ENCODE measurements around the gene MBOAT2. TPM values are rescaled to one million over a fixed set of nuclear protein-coding genes. Genes with fewer than 3 reads are reported as not detected.

The MBOAT2 gene
- total RNA-seq, 1 experiment from 2014 or later: 16.8 TPM

DNA sequence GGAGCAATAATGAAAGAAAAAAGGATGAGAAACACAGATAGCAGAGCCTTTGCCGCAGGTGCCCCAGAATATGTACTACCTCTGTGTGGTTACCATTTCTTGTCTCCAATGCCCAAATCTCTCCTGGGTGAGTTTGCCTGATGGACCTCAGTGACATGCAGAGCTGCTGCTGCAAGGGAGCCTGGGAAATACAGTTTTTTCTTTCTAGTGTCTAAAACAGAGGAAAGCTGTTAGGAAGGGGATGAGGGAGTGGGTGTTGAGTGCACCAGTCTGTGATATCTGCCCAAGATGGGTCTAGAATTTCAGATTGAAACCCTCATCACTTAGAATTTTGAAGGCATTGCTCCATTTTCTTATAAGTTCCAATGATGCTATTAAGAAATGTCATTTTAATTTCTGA, 9.9 kb upstream of the MBOAT2 start:
- Histone ChIP-seq H3K27ac (ENCODE audit: low read depth, low read length) (no peak overlapping the region), H3K79me2 (ENCODE audit: insufficient read depth, low read length) (no peaks in the 10 kb centered on the region), H2AFZ (ENCODE audit: low read depth, low read length, poor library complexity, severe bottlenecking) (no peak overlapping the region), H3K36me3 (ENCODE audit: control insufficient read depth in 1 of 2, insufficient read depth in 2 of 2, low read length in 2 of 2) (no peaks in the 10 kb centered on the region), H3K9ac (ENCODE audit: low read length) (no peak overlapping the region), H4K20me1 (ENCODE audit: insufficient read depth) (no peaks in the 10 kb centered on the region), H3K9me3 (ENCODE audit: control insufficient read depth in 1 of 2, insufficient read depth in 1 of 2, low read depth in 1 of 2, low read length in 2 of 2) (no peaks in the 10 kb centered on the region), H3K4me2 (ENCODE audit: low read length) (no peak overlapping the region), H3K27me3 (ENCODE audit: insufficient read depth, low read length) (no peaks in the 10 kb centered on the region), H3K9me2 (ENCODE audit: insufficient read depth) (no peaks in the 10 kb centered on the region), H3K4me1 (ENCODE audit: control insufficient read depth in 1 of 2, insufficient read depth in 2 of 2, low read length in 2 of 2) (no peaks in the 10 kb centered on the region), H3K4me3 (replicated peaks in 1 of 2; ENCODE audit: low read depth in 1 of 2, low read length in 2 of 2) (no peak overlapping the region)
- RAD21 ChIA-PET (ENCODE audit: low non-redundant PET in 1 of 2, low total read pairs in 2 of 2, uncharacterized antibody in 2 of 2, unreplicated experiment in 2 of 2): no interaction called here
- BruUV-seq (replicated peaks): no TSS peak
- no peak for TF ChIP-seq CEBPB (IDR thresholded peaks at IDR 0.05; ENCODE audit: low read depth)
- TF ChIP-seq, protein P1, sequence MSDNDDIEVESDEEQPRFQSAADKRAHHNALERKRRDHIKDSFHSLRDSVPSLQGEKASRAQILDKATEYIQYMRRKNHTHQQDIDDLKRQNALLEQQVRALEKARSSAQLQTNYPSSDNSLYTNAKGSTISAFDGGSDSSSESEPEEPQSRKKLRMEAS (IDR thresholded peaks at IDR 0.05): no peak
- TF ChIP-seq SP1 (IDR thresholded peaks at IDR 0.05; ENCODE audit: low read depth): no peak
- TF ChIP-seq, protein P2, sequence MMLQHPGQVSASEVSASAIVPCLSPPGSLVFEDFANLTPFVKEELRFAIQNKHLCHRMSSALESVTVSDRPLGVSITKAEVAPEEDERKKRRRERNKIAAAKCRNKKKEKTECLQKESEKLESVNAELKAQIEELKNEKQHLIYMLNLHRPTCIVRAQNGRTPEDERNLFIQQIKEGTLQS (IDR thresholded peaks at IDR 0.05): no peak
- TF ChIP-seq CBX3 (IDR thresholded peaks at IDR 0.05; ENCODE audit: low read depth): no peak
- TF ChIP-seq JUND (IDR thresholded peaks at IDR 0.05): no peak
- TF ChIP-seq POLR2AphosphoS5 (IDR thresholded peaks at IDR 0.05; ENCODE audit: low read depth, low read length): no peak
- no peak for TF ChIP-seq ZFX (IDR thresholded peaks at IDR 0.05)
- TF ChIP-seq, protein P3, sequence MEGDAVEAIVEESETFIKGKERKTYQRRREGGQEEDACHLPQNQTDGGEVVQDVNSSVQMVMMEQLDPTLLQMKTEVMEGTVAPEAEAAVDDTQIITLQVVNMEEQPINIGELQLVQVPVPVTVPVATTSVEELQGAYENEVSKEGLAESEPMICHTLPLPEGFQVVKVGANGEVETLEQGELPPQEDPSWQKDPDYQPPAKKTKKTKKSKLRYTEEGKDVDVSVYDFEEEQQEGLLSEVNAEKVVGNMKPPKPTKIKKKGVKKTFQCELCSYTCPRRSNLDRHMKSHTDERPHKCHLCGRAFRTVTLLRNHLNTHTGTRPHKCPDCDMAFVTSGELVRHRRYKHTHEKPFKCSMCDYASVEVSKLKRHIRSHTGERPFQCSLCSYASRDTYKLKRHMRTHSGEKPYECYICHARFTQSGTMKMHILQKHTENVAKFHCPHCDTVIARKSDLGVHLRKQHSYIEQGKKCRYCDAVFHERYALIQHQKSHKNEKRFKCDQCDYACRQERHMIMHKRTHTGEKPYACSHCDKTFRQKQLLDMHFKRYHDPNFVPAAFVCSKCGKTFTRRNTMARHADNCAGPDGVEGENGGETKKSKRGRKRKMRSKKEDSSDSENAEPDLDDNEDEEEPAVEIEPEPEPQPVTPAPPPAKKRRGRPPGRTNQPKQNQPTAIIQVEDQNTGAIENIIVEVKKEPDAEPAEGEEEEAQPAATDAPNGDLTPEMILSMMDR (IDR thresholded peaks at IDR 0.05 in 2 of 3, conservative IDR thresholded peaks at IDR 0.05 in 1 of 3; ENCODE audit: borderline replicate concordance in 1 of 3, insufficient read depth in 1 of 3, low read depth in 2 of 3, low read length in 2 of 3): no peak
- no peak for TF ChIP-seq SRF (IDR thresholded peaks at IDR 0.05; ENCODE audit: low read depth)
- no peak for TF ChIP-seq ZNF274 (IDR thresholded peaks at IDR 0.05; ENCODE audit: low read depth, low read length)
- TF ChIP-seq, protein P4, sequence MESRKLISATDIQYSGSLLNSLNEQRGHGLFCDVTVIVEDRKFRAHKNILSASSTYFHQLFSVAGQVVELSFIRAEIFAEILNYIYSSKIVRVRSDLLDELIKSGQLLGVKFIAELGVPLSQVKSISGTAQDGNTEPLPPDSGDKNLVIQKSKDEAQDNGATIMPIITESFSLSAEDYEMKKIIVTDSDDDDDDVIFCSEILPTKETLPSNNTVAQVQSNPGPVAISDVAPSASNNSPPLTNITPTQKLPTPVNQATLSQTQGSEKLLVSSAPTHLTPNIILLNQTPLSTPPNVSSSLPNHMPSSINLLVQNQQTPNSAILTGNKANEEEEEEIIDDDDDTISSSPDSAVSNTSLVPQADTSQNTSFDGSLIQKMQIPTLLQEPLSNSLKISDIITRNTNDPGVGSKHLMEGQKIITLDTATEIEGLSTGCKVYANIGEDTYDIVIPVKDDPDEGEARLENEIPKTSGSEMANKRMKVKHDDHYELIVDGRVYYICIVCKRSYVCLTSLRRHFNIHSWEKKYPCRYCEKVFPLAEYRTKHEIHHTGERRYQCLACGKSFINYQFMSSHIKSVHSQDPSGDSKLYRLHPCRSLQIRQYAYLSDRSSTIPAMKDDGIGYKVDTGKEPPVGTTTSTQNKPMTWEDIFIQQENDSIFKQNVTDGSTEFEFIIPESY (IDR thresholded peaks at IDR 0.05; ENCODE audit: extremely low read depth, insufficient replicate concordance, low read length): no peak
- CTCF ChIA-PET: no interaction called here
- intact Hi-C loops (cut with micrococcal nuclease): no loop called here
- POLR2A ChIA-PET: no interaction called here
- ATAC-seq: no peak
- no peak for DNase-seq (ENCODE audit: low read depth, low spot score)

Measured in HCT116 (cell line).